ENCODE measurements around the gene MRPS17.

The MRPS17 gene

GRCh38 chr7:55992346-55992745 lies 40.7 kb downstream of the MRPS17 start:
- no peak overlapping the region for H2AFZ ChIP-seq (ENCODE audit: low read depth, low read length, severe bottlenecking)
- H3K79me2 ChIP-seq (ENCODE audit: insufficient read depth, low read length), result no peaks in the 10 kb centered on the region
- no peaks in the 10 kb centered on the region for H3K27me3 ChIP-seq (ENCODE audit: low read length)
- no peak overlapping the region for H3K27ac ChIP-seq (ENCODE audit: low read depth, low read length)
- no peaks in the 10 kb centered on the region for H3K9me3 ChIP-seq (ENCODE audit: insufficient read depth, low read length)
- H3F3A ChIP-seq (ENCODE audit: insufficient read depth), result no peaks in the 10 kb centered on the region
- no peaks in the 10 kb centered on the region for H3K36me3 ChIP-seq (ENCODE audit: low read length)
- TF ChIP-seq EZH2phosphoT487 (conservative IDR thresholded peaks at IDR 0.05; ENCODE audit: low read length) (no peak), CTCF (IDR thresholded peaks at IDR 0.05; ENCODE audit: insufficient read depth, low read length, poor library complexity, severe bottlenecking) (no peak)
- H3K9me2 ChIP-seq (replicated peaks; ENCODE audit: insufficient read depth, low read length), result no peaks in the 10 kb centered on the region
- H3K4me3 ChIP-seq (ENCODE audit: insufficient read depth, low read length, poor library complexity, severe bottlenecking), result no peak overlapping the region
- no peaks in the 10 kb centered on the region for H4K20me1 ChIP-seq (ENCODE audit: low read depth, low read length)
- no peak overlapping the region for H3K9ac ChIP-seq (ENCODE audit: low read length)
- H3K4me2 ChIP-seq (ENCODE audit: low read depth, low read length, poor library complexity, severe bottlenecking), result no peak overlapping the region

GRCh38 chr7:55996856-55997500 lies 45.3 kb downstream of the MRPS17 start:
- TF ChIP-seq CTCF (IDR thresholded peaks at IDR 0.05; ENCODE audit: insufficient read depth, low read length, poor library complexity, severe bottlenecking), result no peak
- TF ChIP-seq EZH2phosphoT487 (conservative IDR thresholded peaks at IDR 0.05; ENCODE audit: low read length), result no peak
- Histone ChIP-seq H3K79me2 (ENCODE audit: insufficient read depth, low read length) (no peaks in the 10 kb centered on the region), H3K27ac (ENCODE audit: low read depth, low read length) (no peak overlapping the region), H3F3A (ENCODE audit: insufficient read depth) (no peaks in the 10 kb centered on the region), H4K20me1 (ENCODE audit: low read depth, low read length) (no peaks in the 10 kb centered on the region), H3K4me3 (ENCODE audit: insufficient read depth, low read length, poor library complexity, severe bottlenecking) (no peak overlapping the region), H3K27me3 (ENCODE audit: low read length) (no peaks in the 10 kb centered on the region), H3K9me2 (replicated peaks; ENCODE audit: insufficient read depth, low read length) (no peaks in the 10 kb centered on the region), H3K36me3 (ENCODE audit: low read length) (no peaks in the 10 kb centered on the region), H3K9me3 (ENCODE audit: insufficient read depth, low read length) (no peaks in the 10 kb centered on the region), H3K9ac (ENCODE audit: low read length) (no peak overlapping the region), H3K4me2 (ENCODE audit: low read depth, low read length, poor library complexity, severe bottlenecking) (no peak overlapping the region), H2AFZ (ENCODE audit: low read depth, low read length, severe bottlenecking) (no peak overlapping the region)

GRCh38 chr7:56003749-56004148 lies 52.1 kb downstream of the MRPS17 start:
- Histone ChIP-seq H3K9ac (ENCODE audit: low read length) (no peak overlapping the region), H2AFZ (ENCODE audit: low read depth, low read length, severe bottlenecking) (no peak overlapping the region), H3K4me2 (ENCODE audit: low read depth, low read length, poor library complexity, severe bottlenecking) (no peak overlapping the region), H3K27ac (ENCODE audit: low read depth, low read length) (no peak overlapping the region), H3K27me3 (ENCODE audit: low read length) (no peaks in the 10 kb centered on the region), H3K4me3 (ENCODE audit: insufficient read depth, low read length, poor library complexity, severe bottlenecking) (no peak overlapping the region), H3K9me3 (ENCODE audit: insufficient read depth, low read length) (no peaks in the 10 kb centered on the region), H3K9me2 (replicated peaks; ENCODE audit: insufficient read depth, low read length) (no peaks in the 10 kb centered on the region), H3K79me2 (ENCODE audit: insufficient read depth, low read length) (no peaks in the 10 kb centered on the region), H4K20me1 (ENCODE audit: low read depth, low read length) (no peaks in the 10 kb centered on the region), H3K36me3 (ENCODE audit: low read length) (no peaks in the 10 kb centered on the region), H3F3A (ENCODE audit: insufficient read depth) (no peaks in the 10 kb centered on the region)
- no peak for TF ChIP-seq CTCF (IDR thresholded peaks at IDR 0.05; ENCODE audit: insufficient read depth, low read length, poor library complexity, severe bottlenecking)
- TF ChIP-seq EZH2phosphoT487 (conservative IDR thresholded peaks at IDR 0.05; ENCODE audit: low read length), result no peak
